Stimulated activated CD8-positive, alpha-beta memory T cell treated with anti-CD3 and anti-CD28 coated beads, Interleukin-15, amount 100 ng/mL, for 24 hours (primary cell): ENCODE data around the gene TOX2.

ENCODE experiments used
- DNase-seq: peaks from one replicate; pipeline ENCODE4 v3.0.0-alpha.2; 2020; ENCODE audit warnings: low read depth

Gene TOX2

DNA sequence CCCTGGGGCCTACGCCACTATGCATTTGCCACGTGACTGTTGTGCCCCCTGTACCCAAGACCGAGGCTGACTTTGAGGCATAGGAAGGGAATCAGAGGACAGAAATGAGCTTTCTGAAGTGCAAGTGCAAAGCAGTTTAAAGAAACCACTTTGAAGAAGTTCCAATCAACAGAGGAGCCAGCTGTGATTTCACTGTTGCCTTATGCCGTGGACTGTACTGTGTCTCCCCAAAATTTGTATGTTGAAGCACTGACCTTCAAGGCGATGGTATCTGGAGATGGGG is 161.2 kb downstream of the TOX2 start:
- no peak for DNase-seq

DNA sequence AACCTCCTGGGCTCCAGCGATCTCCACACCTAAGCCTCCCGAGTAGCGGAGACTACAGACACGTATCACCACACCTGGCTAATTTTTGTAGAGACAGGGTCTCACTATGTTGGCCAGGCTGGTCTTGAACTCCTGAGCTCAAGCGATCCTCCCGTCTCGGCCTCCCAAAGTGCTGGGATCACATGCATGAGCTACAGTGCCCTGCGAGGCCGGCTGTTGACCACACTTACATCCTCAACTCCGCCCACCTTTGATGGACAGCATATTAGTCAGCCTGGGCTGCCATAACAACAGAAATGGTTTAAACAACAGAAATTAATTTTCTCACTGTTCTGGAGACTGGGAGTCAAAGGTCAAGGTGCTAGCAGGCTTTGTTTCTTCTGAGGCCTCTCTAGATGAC is 164.6 kb downstream of the TOX2 start:
- DNase-seq, result no peak

DNA sequence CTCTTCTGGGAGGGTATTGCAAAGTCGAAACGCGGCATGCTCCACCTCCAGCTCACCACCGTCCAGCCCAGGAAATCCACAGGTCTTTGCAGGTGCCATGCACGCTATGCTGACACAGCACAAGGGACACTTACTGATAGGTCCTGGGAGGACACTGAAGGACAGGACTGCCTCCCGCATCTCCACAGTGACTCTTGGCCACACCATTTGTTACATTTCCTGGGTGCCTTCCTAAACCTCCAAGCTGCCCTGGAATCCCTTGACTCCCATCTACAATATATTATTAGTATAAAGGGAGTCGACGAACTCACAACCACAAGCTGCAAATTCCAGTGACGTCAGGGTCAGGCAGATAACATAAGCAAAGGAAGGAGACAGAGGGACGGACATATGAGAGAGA is 165.4 kb downstream of the TOX2 start:
- no peak for DNase-seq

DNA sequence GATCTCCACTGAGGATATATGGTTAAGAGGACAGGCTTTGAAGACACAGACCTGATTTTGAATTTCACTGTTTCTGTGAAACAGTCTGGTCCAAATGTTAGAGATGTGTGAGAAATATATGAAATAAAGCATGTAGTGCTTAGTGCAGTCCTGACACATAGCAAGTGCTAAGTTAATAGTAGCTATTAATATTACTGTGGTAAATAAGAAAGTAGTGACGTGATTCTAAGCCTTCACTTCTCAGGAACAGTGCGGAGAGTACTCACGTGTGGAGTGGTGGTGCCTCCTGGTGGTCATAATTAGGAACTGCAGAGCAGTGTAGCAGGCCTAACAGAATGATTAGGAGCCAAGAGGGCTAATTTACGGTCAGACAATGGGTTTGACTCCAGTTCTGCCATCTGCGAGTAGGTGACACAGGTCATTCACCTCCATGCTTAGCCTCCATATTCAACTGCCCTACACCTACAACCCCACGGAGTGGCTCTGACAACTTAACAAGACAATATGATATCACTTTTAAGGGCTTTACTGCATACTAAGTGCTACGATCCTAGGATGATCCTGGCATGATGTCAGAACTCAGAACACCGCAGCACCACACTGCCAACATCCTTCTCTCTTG is 166.1 kb downstream of the TOX2 start:
- peak; percentile 40 for DNase-seq

DNA sequence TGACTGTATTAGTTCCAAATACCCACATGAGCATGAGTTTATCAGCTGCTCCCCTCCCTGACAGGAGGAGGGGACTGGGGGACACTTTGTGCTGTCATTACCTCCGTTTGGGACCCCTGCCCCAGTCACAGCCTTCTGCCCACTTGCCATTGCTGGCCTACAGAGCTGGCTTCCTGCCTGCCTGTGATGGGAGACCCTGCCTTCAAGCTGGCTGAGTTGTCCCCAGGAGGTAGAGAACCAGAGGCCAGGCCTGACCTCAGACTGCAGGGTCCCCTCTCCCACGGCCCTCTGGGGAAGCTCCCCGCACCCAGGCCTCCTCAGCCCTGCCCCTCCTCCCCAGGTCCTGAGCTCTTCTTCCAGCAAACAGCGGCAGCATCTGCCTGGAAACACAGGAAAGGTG is 166.8 kb downstream of the TOX2 start:
- no peak for DNase-seq

DNA sequence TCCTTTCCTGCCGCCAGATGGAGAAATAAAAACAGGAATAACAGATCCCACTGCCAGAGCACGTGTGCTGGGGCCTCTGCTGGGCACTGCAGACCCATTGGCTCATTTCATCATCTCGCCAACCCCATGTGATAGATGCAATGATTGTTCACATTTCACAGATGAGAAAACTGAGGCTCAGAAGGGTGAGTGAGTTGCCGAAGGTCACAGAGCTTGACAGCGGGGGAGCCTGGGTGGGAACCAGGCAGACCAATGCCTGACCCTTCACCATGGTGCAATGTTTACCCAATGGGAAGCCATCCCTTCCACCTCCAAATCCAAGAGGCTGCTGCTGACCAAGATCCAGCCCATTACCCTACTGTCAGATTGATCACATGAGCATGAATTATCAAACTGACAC is 167.2 kb downstream of the TOX2 start:
- DNase-seq, result no peak

DNA sequence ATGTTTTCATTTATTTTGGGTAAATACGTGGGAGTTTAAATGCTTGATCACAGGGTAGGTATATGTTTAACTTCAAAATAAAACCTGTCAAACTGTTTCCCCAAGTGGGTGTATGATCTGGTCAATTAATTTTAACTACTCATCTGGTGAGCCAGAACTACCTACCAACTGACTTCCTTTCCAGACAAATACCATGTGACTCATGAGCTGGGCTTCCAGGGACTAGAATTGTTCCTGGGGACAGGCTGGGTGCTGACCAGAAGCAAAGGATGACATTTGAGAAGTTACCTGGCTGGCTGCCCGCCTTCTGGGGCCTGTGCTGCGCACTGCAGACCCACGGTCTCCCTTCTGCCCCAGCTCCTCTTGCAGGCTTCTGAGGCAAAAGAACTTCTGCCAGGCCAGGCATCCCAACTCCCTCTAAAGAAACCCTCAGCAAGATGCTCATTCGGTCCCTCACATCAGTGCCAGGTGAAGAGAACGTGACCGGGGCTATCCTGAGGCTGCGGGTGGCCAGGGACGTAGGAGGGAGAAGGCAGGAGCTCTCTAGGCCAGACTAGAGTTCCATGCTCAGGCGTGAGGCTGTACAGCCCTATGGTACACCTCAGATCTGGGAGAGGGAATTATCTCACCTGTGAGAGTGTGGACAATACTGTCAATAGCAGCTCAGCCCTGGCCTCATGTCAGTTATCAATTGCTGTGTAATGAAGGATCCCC is 168.7 kb downstream of the TOX2 start:
- DNase-seq, result no peak

DNA sequence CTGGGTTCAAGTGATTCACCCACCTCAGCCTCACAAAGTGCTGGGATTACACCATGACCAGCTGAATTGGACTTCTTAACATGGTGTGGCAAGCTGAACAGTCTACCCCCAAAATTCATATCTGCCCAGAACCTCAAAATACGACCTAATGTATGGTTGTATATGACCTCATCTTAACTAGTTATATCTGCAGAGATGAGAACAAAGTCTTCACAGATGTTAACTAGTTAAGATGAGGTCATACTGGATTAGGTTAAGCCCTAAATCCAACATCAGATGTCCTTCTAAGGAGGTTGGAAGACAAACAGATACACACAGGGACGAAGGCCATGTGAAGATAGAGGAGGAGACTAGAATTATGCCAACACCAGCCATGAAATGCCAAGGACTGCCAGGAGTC is 169.8 kb downstream of the TOX2 start:
- DNase-seq, result no peak

DNA sequence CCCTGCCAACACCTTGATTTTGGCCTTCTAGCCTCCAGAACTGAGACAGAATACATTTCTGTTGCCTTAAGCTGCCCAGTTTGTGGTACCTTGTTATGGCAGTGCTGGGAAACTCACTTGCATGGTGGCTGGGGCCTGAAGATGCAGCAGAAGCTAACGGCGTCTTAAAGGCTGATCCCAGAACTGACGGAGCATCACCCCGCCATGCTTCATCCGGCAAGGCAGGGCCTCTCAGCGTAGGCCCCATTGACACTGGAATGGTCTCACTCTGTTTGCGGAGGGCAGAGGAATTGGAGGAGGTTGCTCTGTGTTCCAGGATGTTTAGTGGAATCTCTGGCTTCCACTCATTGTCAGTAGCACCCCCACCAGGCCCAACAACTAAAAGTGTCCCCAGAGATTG is 170.2 kb downstream of the TOX2 start:
- no peak for DNase-seq

DNA sequence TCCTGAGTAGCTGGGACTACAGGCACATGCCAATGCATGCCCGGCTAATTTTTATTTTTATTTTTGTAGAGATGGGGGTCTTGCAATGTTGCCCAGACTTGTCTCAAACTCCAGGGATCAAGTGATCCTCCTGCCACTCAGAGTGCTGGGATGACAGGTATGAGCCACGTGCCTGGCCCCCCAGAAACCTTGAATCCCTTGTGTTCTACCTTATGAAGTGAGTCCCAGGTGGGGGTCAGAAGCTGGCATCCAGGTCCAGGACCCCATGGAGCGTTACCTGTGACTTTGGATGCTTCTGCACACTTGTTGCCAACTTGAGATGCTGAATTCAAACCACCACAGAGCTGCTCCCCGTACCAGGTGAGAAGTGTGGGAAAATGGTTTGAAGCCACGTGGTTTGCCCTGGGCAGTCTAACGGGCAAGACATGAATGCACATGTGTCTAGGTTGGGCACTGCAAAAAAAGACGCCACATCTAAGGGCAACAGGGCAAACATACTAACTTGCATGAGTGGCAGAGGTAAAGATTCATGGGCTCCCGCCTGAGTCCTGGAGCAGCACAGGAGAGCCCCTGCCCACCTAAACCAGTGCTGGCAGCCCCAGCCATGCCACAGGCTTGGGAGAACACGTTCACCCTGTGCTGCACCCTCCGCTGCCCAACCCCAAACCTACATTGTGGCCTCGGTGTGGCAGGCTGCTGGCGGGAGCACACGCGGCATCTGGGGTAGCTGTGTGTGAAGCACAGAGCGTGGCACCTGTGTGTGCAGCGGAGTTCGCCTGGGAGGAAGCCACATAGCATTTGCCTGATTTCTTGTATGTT is 171.2 kb downstream of the TOX2 start:
- DNase-seq, result no peak

DNA sequence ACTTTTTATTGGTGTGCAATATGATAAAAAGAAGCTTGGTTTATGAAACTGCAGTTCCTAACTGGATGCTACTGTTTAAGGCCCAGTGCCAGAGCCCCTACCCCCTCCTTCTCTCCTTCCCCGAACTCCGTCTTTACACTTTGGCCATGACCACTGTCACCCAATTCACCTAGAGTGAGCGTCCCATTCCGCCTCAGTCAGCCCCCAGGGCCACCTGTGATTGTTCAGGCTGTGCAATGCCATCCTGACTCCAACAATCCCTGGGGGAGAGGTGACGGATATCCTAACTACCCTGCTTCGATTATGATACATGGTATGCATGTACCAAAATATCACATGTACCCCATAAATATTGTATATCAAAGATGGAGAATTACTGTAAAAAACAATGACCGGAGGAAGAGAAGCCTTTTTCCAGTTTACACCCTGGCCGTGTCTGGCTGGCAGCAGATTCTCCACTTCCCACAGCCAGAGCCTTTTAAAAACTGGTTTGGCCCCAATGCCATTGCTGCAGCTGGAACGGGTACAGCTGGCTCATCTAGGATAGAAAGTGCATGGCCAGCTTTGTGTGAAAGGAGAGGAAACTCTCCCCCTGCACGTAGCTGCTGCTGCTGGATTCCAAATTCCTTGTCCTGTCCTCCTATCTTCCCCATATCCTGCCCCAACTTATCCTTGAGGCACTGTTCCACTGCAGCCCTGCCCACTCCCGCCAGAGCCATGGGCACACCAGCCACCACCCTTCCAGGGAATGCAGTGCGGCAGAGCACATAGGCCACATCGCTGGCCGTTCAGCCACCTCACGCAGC is 172.6 kb downstream of the TOX2 start:
- DNase-seq, result no peak

DNA sequence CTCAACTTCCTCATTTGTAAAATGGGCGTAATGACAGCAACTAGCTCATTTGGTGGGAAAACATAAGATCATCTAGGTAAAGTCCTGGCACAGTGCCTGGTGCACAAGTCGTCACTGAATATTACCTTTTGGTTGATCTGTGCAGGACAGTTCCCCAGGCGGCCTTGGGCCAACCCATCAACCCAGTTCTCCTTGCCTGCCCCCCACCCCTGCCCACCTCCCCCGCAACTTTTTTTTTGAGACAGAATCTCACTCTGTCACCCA is 173.1 kb downstream of the TOX2 start:
- no peak for DNase-seq

DNA sequence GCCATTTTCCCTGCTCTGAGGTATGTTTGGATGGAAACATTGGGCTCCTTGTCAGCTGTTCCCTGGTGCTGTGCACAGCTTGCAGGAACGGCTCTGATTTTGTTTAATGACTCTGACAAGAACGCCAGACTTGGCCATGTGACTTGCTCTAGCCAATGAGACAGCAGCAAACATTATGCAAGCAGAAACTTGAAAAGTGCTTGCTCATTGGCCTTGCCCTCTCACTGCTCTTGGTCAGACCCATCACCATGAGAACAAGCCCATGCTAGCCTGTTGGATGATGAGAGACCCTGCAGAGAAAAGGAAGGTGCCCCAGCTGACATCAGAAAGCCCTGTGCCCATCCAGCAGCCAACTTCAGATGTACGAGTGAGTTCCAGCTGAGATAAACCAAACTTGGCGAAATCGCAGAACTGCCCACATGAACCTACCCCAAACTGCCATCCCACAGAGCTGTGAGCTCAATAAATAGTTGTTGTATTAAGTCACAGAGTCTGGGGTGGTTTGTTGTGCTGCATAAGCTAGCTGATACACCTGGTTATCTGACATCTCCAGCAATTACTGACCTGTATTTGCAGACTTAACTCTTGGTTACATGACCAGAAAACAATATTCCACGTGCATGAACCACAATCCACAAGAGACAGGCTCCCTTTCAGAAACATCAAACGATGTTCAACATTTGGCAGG is 175.5 kb downstream of the TOX2 start:
- no peak for DNase-seq

DNA sequence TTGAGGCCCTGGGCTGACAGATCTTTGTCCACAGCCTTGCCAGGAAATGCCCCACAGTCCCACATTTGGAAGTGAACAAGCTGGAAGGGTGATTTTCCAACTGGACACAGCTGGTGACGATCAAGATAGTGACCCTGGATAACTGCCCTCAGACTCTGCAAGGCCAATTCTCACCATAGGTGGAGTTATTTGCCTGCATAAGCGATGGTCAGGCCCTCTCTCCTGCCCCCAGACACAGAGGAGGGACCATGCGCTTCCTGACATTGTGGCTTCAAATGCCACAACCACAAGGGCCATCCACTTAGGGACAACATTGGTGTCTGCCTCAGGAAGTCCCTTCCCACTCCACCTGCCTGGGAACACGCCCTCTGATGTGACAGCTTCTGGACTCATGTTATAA is 176.4 kb downstream of the TOX2 start:
- DNase-seq, result no peak

DNA sequence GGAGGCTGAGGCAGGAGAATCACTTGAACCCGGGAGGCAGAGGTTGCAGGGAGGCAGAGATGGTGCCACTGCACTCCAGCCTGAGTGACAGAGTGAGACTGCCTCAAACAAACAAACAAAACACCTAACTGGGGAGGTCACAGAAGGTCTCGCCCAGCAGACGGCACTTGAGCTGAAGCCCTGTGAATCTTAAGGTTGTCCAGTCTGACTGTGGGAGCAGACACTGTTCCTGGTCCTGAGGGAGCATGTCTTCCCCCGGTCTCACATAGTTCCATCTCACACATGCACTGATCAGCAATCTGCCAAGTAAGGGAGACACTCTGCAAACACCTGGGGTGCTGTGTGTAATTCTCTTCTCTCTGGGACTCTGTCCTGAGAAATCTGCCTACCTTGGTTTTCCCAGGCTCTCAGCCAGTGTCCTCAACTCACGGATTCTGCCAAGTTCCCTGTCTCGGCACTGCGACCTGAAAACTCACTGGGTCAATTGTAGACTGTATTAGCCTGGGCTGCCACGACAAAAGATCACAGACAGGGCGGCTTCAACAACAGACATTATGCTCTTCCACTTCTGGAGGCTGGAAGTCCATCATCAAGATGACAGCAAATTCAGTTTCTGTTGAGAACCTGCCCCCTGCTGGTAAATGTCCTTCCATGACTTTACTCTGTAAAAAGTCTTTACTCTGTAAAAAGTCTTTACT is 178.0 kb downstream of the TOX2 start:
- no peak for DNase-seq

DNA sequence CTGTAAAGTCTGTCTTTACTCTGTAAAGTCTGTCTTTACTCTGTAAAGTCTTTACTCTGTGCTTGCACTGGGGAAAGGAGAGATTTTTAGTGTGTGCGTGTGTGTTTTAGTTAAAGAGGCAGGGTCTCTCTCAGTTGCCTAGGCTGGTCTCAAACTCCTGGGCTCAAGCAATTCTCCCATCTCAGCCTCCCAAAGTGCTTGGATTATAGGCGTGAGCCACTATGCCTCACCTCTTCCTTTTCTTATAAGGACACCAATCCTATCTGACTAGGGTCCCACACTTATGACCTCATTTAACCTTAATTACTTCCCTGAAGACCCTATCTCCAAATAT is 178.6 kb downstream of the TOX2 start:
- DNase-seq, result no peak

DNA sequence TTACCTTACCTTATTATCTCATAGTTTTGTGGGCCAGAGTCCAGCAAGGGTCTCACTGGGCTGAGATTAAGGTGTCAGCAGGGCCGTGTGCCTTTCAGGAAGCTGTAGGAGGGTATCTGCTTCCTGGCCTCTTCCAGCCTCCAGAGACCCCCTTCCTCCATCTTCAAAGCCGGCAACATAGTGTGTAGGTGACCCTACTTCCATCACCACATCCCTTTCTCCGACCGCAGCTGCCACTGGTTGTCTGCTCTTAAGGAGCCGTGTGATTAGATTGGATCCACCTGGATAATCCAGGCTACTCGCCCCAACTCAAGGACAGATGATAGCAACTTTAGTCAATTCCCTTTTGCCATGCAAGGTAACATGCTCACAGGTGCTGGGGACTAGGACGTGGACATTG is 181.2 kb downstream of the TOX2 start:
- DNase-seq, result no peak

DNA sequence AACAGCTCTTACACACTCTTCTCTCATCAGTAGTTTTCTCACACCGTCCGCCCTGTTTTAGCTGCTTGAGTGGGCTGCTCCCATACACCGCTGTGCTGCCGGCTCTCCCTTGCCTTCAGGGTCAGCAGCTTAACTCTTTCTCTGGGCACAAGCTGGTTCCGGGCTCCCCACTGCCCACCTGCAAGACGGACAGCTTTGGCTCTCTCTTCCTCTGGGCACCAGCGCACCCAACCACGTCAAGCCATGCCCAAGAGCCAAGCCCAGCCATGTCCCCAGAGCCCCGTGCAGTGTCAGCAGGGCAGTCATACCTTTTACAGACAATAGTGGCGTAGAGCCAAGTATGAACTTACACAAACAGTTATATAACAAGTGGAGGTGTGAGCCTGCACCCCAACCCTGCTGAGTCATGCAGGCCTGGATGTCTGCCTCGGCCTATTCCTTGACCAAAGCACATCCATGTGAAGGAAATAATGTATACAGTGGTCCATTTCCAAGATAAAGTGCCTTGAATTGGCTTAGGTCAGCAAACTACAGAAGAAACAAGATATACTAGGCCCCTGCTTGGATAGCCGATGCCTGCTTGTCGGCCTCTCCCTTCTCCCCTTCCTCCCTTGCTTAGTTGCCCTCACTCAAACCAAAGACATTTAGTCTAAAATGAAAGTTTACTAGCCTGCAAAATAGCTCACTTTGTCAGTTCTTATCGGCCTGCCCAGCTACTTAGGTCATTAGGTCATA is 183.0 kb downstream of the TOX2 start:
- DNase-seq, result no peak

DNA sequence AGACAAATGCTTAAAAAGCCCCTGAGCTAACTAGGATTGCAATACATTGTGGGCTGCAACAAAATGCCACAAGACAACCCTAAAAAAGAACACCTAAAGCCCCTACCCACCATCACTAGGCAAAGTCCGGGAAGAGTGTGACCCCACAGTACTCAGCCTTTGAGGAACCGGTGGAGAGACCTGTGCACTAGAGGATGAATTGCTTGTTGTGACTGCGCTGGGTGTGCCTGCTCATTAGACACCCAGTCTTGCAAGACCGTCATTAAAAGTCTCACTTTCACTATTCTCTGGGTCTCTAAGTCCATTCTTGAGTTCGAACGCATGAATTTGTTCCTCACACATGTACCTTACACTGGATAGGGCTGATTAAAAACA is 183.6 kb downstream of the TOX2 start:
- no peak for DNase-seq

DNA sequence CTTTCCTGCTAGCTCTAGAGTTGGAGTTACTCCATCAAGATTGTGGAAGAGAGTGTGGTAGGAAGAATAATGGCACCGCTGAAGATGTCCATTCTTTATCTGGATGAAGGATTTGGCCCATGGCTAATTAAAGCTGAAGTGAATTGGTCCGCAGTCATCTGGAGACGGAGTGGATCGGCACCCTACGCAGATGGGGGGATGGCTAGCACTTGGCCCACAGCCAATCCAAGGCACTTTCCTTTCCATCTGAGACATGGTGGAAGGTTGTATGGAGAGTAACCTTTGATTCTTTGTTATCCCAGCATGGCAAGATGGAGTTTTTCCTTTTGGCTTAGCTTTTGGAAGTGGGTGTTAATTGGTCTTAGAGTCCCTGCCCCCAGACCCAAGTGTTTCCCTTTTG is 184.0 kb downstream of the TOX2 start:
- DNase-seq, result no peak

DNA sequence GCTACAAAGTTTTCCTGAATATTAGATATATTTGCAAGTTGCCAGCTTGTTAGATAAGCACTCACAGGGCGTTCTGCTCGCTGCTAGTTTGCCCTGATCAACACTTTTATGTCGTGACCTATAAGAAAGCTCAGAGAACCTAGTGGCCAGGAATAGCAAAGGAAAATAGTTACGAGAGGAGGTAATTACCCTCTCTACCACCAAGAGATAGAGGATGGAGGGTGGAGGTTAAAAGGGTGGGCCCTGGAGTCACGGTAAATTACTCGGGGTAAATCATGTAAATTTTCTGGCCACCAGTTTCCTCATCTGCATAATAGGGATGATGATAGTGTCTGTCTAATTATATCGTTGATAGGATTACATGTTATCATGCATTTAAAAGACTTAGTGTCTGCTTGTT is 185.2 kb downstream of the TOX2 start:
- no peak for DNase-seq
